H1 (cell line): ENCODE measurements around the gene COG3. TPM values are rescaled to one million over a fixed set of nuclear protein-coding genes. Genes with fewer than 3 reads are reported as not detected.

Experiments used
- CTCF ChIA-PET: fragments of 300-600 bp; sonication (Branson Sonifier 250); formaldehyde crosslinking; loops from one replicate; lab custom pipeline; 2021; ENCODE audit not compliant: partially characterized antibody; lab: Charles Lee
- POLR2A ChIA-PET: fragments of 300-600 bp; sonication (Branson Sonifier 250); formaldehyde crosslinking; loops from one replicate; lab custom pipeline; 2021; ENCODE audit warnings: inconsistent platforms; ENCODE audit not compliant: partially characterized antibody; lab: Charles Lee
- DNase-seq, 2 experiments: peaks; one replicate each; pipeline versions ENCODE4 v3.0.0 to v3.0.0-alpha.2; 2010 to 2022; ENCODE audit warnings: low spot score in 2 of 2, low read depth in 1 of 2, mixed read lengths in 1 of 2
- FAIRE-seq: peaks from 2 replicates; lab custom pipeline; 2011; peaks lifted over from hg19 to GRCh38; lab: Jason Lieb, UNC
- H2AFZ ChIP-seq: 2 replicates; pipeline ENCODE4 v1.8.1; 2012; ENCODE audit warnings: low read length, inconsistent platforms
- H2AK5ac ChIP-seq: 2 replicates; pipeline ENCODE4 v1.6.1; 2013; ENCODE audit warnings: low read depth, low read length
- H2BK120ac ChIP-seq: replicated peaks from 2 replicates; pipeline ENCODE3; 2013; ENCODE audit warnings: low read depth, low read length, inconsistent platforms
- H2BK12ac ChIP-seq: 2 replicates; pipeline ENCODE4 v1.6.1; 2013; ENCODE audit warnings: low read depth, low read length
- H2BK15ac ChIP-seq: 2 replicates; pipeline ENCODE4 v1.6.1; 2013; ENCODE audit warnings: low read length
- H2BK20ac ChIP-seq: 2 replicates; pipeline ENCODE4 v1.6.1; 2013; ENCODE audit warnings: low read length
- H2BK5ac ChIP-seq: 2 replicates; pipeline ENCODE4 v1.6.1; 2013; ENCODE audit warnings: low read depth, low read length
- H3K14ac ChIP-seq: 2 replicates; pipeline ENCODE4 v1.6.1; 2013; ENCODE audit warnings: inconsistent platforms; ENCODE audit not compliant: insufficient read length
- H3K18ac ChIP-seq: 2 replicates; pipeline ENCODE4 v1.6.1; 2013; ENCODE audit warnings: low read length; ENCODE audit errors: extremely low read depth
- H3K23ac ChIP-seq: 2 replicates; pipeline ENCODE4 v1.6.1; 2013; ENCODE audit warnings: inconsistent platforms; ENCODE audit not compliant: insufficient read length
- H3K23me2 ChIP-seq: 2 replicates; pipeline ENCODE4 v1.6.1; 2013; ENCODE audit warnings: low read depth, low read length
- H3K27ac ChIP-seq: 2 replicates; pipeline ENCODE4 v1.6.1; 2011; ENCODE audit warnings: low read depth, low read length, inconsistent platforms
- H3K27me3 ChIP-seq, 4 experiments: replicated peaks in 1 of 4; 1 replicate in 1 of 4; 2 replicates in 3 of 4; pipeline versions ENCODE4 v1.6.1 to v1.8.1; 2011 to 2013; ENCODE audit warnings: low read length in 3 of 4, mild to moderate bottlenecking in 3 of 4, inconsistent platforms in 2 of 4, mixed read lengths in 2 of 4, moderate library complexity in 1 of 4; ENCODE audit not compliant: control insufficient read depth in 3 of 4, insufficient read depth in 3 of 4; ENCODE audit errors: extremely low read depth in 1 of 4
- H3K36me3 ChIP-seq, 4 experiments: 2 replicates each; pipeline versions ENCODE4 v1.6.1 to v1.8.1; 2011 to 2013; ENCODE audit warnings: mild to moderate bottlenecking in 4 of 4, low read length in 3 of 4, moderate library complexity in 2 of 4, control low read depth in 1 of 4, inconsistent platforms in 1 of 4; ENCODE audit not compliant: insufficient read depth in 4 of 4, control insufficient read depth in 2 of 4
- H3K4ac ChIP-seq: replicated peaks from 2 replicates; pipeline ENCODE3; 2013; ENCODE audit warnings: low read length, low read depth, mixed read lengths, inconsistent platforms; ENCODE audit not compliant: insufficient read length
- H3K4me1 ChIP-seq, 4 experiments: replicated peaks in 1 of 4; 1 replicate in 1 of 4; 2 replicates in 3 of 4; pipeline versions ENCODE4 v1.6.1 to v1.8.1; 2011 to 2013; ENCODE audit warnings: low read length in 3 of 4, inconsistent platforms in 2 of 4, mixed read lengths in 1 of 4; ENCODE audit not compliant: insufficient read depth in 4 of 4, control insufficient read depth in 3 of 4
- H3K4me2 ChIP-seq, 2 experiments: 2 replicates each; pipeline versions ENCODE4 v1.6.1 to v1.8.1; 2011 to 2013; ENCODE audit warnings: low read depth in 2 of 2, low read length in 2 of 2, control low read depth in 1 of 2, inconsistent platforms in 1 of 2, mild to moderate bottlenecking in 1 of 2; ENCODE audit not compliant: insufficient read depth in 1 of 2
- H3K4me3 ChIP-seq, 4 experiments: fragments of 200-600, 300-600 bp in 1 of 4; sonication (generic), shearing (Covaris generic), sonication (Bioruptor Twin) in 1 of 4; 2 replicates each; pipeline versions ENCODE4 v1.5.1 to v1.8.1; 2011 to 2016; ENCODE audit warnings: low read length in 4 of 4, low read depth in 3 of 4, control low read depth in 2 of 4, inconsistent platforms in 2 of 4, mild to moderate bottlenecking in 2 of 4, mixed read lengths in 1 of 4, moderate library complexity in 1 of 4; ENCODE audit not compliant: insufficient read depth in 2 of 4; ENCODE audit errors: extremely low read depth in 1 of 4
- H3K56ac ChIP-seq: replicated peaks from 2 replicates; pipeline ENCODE3; 2013; ENCODE audit warnings: low read depth, mild to moderate bottlenecking, mixed read lengths, low read length, inconsistent platforms; ENCODE audit not compliant: insufficient read length
- H3K79me1 ChIP-seq: 2 replicates; pipeline ENCODE4 v1.6.1; 2013; ENCODE audit warnings: low read depth, low read length, control low read depth
- H3K79me2 ChIP-seq, 2 experiments: 2 replicates each; pipeline versions ENCODE4 v1.6.1 to v1.8.1; 2012 to 2013; ENCODE audit warnings: low read length in 2 of 2, mild to moderate bottlenecking in 2 of 2, inconsistent platforms in 1 of 2; ENCODE audit not compliant: insufficient read depth in 2 of 2, control insufficient read depth in 1 of 2
- H3K9ac ChIP-seq, 4 experiments: replicated peaks in 1 of 4; 1 replicate in 1 of 4; 2 replicates in 3 of 4; pipeline versions ENCODE4 v1.6.1 to v1.8.1; 2011 to 2013; ENCODE audit warnings: low read depth in 3 of 4, low read length in 3 of 4, control low read depth in 2 of 4, mild to moderate bottlenecking in 2 of 4, moderate library complexity in 2 of 4, inconsistent platforms in 1 of 4; ENCODE audit errors: extremely low read depth in 1 of 4
- H3K9me3 ChIP-seq, 2 experiments: 2 replicates each; pipeline versions ENCODE4 v1.6.1 to v1.8.1; 2012 to 2013; ENCODE audit warnings: mild to moderate bottlenecking in 2 of 2, moderate library complexity in 2 of 2, control low read depth in 1 of 2, inconsistent platforms in 1 of 2, low read depth in 1 of 2, low read length in 1 of 2, mixed read lengths in 1 of 2; ENCODE audit not compliant: insufficient read depth in 2 of 2
- H4K20me1 ChIP-seq, 2 experiments: replicated peaks in 1 of 2; 2 replicates each; pipeline versions ENCODE3 to v1.8.1; 2011 to 2013; ENCODE audit warnings: inconsistent platforms in 2 of 2, low read length in 2 of 2, mild to moderate bottlenecking in 1 of 2; ENCODE audit not compliant: insufficient read depth in 2 of 2, control insufficient read depth in 1 of 2
- H4K5ac ChIP-seq: 2 replicates; pipeline ENCODE4 v1.6.1; 2013; ENCODE audit warnings: low read length, low read depth, mixed read lengths, inconsistent platforms; ENCODE audit not compliant: insufficient read length
- H4K8ac ChIP-seq: 2 replicates; pipeline ENCODE4 v1.8.0; 2013; ENCODE audit warnings: mild to moderate bottlenecking, moderate library complexity, low read length, inconsistent platforms; ENCODE audit not compliant: insufficient read depth; ENCODE audit errors: extremely low read depth
- H4K91ac ChIP-seq: replicated peaks from 2 replicates; pipeline ENCODE3; 2013; ENCODE audit warnings: low read length, mixed read lengths, inconsistent platforms; ENCODE audit not compliant: insufficient read length
- MAFK ChIP-seq: IDR thresholded peaks from 2 replicates; pipeline ENCODE4 v1.6.1; 2012; ENCODE audit warnings: low read depth, mild to moderate bottlenecking, improper control_type of control experiment, low read length
- RAD21 ChIP-seq, 2 experiments: IDR thresholded peaks in 1 of 2; conservative IDR thresholded peaks in 1 of 2; 2 replicates each; pipeline ENCODE4 v1.6.1; 2011; ENCODE audit warnings: low read depth in 2 of 2, low read length in 2 of 2, improper control_type of control experiment in 1 of 2, inconsistent platforms in 1 of 2, mild to moderate bottlenecking in 1 of 2, moderate library complexity in 1 of 2
- SP2 ChIP-seq: IDR thresholded peaks from 2 replicates; pipeline ENCODE4 v1.6.1; 2012; ENCODE audit warnings: mild to moderate bottlenecking, low read length, inconsistent platforms
- YY1 ChIP-seq: IDR thresholded peaks from 2 replicates; pipeline ENCODE4 v1.6.1; 2011; ENCODE audit warnings: low read depth, mild to moderate bottlenecking, low read length
- WGBS, 2 experiments: shearing (Covaris generic) in 1 of 2; methylation state at CpG; one replicate each; pipeline versions ENCODE4 v1.1.6 to v1.1.7; 2013 to 2015; ENCODE audit warnings: low lambda C conversion rate in 2 of 2, mixed read lengths in 2 of 2, inconsistent platforms in 1 of 2, low coverage in 1 of 2, missing lambda C conversion rate in 1 of 2; ENCODE audit not compliant: insufficient replicate concordance in 2 of 2, insufficient coverage in 1 of 2, insufficient read length in 1 of 2; ENCODE audit errors: extremely low coverage in 1 of 2, missing lambda C conversion rate in 1 of 2; 5-methylcytosine and 5-hydroxymethylcytosine counted together
- polyA plus RNA-seq, 7 experiments: library from polyadenylated mRNA; depleted of rRNA in 3 of 7; stranded (reverse) in 5 of 7; unstranded in 2 of 7; fragments of >200 nt in 5 of 7; fragments of 200-250 nt in 2 of 7; gene quantifications; 1 replicate in 5 of 7; 2 replicates in 1 of 7; 4 replicates in 1 of 7; pipeline versions ENCODE4 v1.2.1 to v1.2.3, GENCODE V29; 2011 to 2013; ENCODE audit warnings: missing spikeins in 2 of 7, mixed read lengths in 2 of 7
- total RNA-seq: library from RNA; stranded (reverse); fragmentation: NEBNext Ultra II Directional; extraction: Animal tissue kit (Norgen Biotek cat#: 25700); gene quantifications from 2 replicates; pipeline ENCODE4 v1.2.1, GENCODE V29; 2021

COG3 gene
- total and polyA plus RNA-seq, 2 of the 8 experiments (the other 6 are each of a cell fraction or from before 2014, with no cell fraction given), result 12.7 to 13.5 TPM

GRCh38 chr13:45446181-45446580 is 18.6 kb upstream of the COG3 start:
- TF ChIP-seq MAFK, result no peak
- no peak for TF ChIP-seq RAD21 (IDR thresholded peaks at IDR 0.05 in 1 of 2, conservative IDR thresholded peaks at IDR 0.05 in 1 of 2; ENCODE audit: low read depth in 2 of 2, low read length in 2 of 2)
- TF ChIP-seq SP2, result no peak
- no peak for TF ChIP-seq YY1
- TF ChIP-seq, all 59 proteins: peak for 0
- Histone ChIP-seq H3K4ac (no peak overlapping the region), H2AFZ (no peak overlapping the region), H4K20me1 (no peaks in the 10 kb centered on the region), H3K14ac (no peak overlapping the region), H2BK15ac (no peak overlapping the region), H2BK120ac (no peak overlapping the region), H3K23ac (no peak overlapping the region), H3K18ac (no peak overlapping the region), H3K9ac (no peak overlapping the region), H4K8ac (no peak overlapping the region), H3K79me1 (no peaks in the 10 kb centered on the region), H4K5ac (no peak overlapping the region), H2BK20ac (no peak overlapping the region), H3K4me2 (no peak overlapping the region), H2BK12ac (no peak overlapping the region), H3K4me3 (no peak overlapping the region), H4K91ac (no peak overlapping the region), H3K27me3 (no peaks in the 10 kb centered on the region), H3K23me2 (no peaks in the 10 kb centered on the region), H3K79me2 (no peaks in the 10 kb centered on the region), H2AK5ac (no peak overlapping the region), H3K36me3 (no peaks in the 10 kb centered on the region), H3K4me1 (no peaks in the 10 kb centered on the region), H3K9me3 (no peaks in the 10 kb centered on the region), H2BK5ac (no peak overlapping the region), H3K56ac (no peak overlapping the region), H3K27ac (no peak overlapping the region)
- ChIA-PET CTCF (interaction anchor here (0.7 kb wide), 1 partner anchor 10 kb away, joined by 3 read pairs; no protein-coding TSS in a partner anchor), POLR2A (no interaction called here)
- FAIRE-seq (no peak), DNase-seq (no peak)
- WGBS, 2 experiments, result 88% methylated on average over 7 of the region's 7 CpGs; no CpG with 5 or more reads in 1 of the 2 experiments
